DMS 273 treated with DMSO at 0.1 percent for 48 hours (cell line): Measurements from ENCODE around the gene CRNN.

Experiments used
- DNase-seq: peaks from one replicate; lab custom pipeline; 2025; lab: John Stamatoyannopoulos, UW

CRNN gene

GRCh38 chr1:152413909-152414308 lies at the start of gene CRNN:
TSS of gene CRNN (minus strand) at chr1:152414263. CDS start at chr1:152412233, 2,030 bp downstream.
- DNase-seq: no peak

- DNase-seq: no peak
These were observed 48.6 kb upstream of the CRNN start for GRCh38 chr1:152462636-152463035.

- peak; percentile 36 for DNase-seq
These were observed 47.5 kb upstream of the CRNN start for GRCh38 chr1:152461544-152461943.

GRCh38 chr1:152460529-152460899 lies 46.5 kb upstream of the CRNN start:
- DNase-seq: no peak

- DNase-seq: peak; percentile 35
These were observed 45.8 kb upstream of the CRNN start for GRCh38 chr1:152459596-152460528.

DNA sequence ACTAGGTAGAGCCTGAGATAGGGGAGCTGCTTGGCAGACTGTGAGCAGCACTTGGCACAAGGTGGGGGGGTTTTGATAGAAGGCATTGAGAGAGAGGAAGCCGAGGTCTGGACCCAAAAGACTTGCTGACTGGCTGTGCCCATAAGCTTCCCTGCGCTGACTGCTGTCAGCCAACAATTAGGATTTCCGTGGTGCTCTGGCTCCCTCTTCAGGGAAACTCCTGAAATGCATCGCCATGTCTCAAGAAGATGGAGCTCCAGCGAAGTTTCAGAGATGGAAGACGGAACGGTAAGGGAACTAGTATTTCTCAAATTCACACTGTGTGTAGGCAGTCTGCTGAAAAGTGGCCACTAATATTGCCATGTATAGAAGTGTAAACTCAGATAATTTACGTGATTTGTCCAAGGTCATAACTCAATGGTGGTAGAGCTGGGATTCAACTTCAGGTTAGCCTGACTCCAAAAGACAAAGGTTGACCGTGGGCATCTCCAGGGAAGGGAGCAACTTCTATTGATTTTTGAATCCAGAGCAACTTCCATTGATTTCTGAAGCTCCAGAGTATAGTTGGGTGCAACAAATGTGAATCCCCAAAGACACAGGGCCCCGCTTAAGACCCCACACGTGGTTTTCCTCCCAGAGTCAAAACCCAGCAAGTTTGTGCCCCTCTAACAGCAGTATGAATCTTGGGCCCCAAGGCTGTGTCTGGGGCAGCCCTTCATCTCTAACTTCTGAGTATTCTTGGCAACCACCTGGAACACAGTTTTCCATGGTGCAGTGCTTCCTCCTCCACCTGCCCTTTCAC lies 44.5 kb upstream of the CRNN start:
- DNase-seq: peak; percentile 32

- no peak for DNase-seq
These were observed 43.5 kb upstream of the CRNN start for GRCh38 chr1:152457561-152457960.

DNA sequence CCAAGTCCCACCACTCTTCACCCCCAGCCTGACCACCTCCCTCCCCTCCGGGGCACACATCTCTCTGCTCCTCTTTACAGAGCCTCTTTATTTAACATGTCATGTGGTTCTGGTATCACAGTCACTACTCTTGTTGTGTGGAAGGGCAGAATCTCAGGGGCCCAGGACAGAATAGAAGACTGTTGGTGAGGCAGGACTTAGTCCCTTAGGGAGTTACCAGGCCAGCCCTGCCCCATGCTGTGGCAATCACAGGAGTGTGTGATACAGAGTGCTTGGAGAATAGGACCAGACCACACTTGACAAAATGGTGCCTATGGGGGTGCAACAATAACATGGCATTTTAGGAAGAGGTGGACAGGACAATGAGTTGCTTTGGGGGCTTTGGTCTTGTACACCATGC lies 43.0 kb upstream of the CRNN start:
- no peak for DNase-seq

- no peak for DNase-seq
These were observed 37.2 kb upstream of the CRNN start for GRCh38 chr1:152451254-152451653.

DNA sequence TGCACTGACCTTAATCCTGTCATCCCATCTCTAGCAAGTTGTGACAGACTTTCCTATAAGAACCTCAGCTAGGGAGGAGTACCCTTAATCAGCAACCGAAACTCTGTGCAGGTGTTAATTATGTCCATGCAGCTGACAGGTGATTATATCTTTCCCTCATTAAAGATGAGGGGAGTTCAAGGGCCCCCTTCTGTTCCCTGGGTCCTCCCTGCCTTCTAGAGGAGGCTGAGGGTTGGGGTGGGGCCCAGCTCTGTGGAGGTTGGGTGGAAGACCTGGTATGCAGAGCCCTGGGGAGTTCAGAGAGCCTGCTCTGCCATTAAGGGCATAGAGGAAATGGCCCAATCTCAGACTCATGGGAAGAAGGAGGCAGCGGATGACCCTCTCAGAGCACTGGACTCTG lies 35.6 kb upstream of the CRNN start:
- DNase-seq: no peak

DNA sequence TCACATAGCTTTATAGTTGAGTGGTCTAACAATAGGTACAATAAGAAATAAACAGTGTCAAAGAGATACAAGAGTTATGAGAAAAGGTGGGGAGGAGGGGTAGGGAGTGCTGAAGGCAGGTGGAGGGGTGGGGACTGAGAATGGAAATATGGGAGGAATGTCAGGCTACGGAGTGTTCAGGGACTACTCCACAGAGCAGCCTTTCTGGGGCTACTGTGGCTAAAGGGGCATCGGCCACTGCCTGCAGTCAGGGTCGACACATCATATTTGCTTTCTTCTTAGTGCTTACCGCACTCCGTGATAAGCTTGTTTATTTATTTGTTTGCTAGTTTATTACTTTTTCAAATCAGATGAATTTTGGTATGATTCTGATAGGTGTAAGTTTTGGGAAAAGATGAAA lies 34.4 kb upstream of the CRNN start:
- DNase-seq: no peak

- no peak for DNase-seq
These were observed 34.0 kb upstream of the CRNN start for GRCh38 chr1:152448095-152448494.

DNA sequence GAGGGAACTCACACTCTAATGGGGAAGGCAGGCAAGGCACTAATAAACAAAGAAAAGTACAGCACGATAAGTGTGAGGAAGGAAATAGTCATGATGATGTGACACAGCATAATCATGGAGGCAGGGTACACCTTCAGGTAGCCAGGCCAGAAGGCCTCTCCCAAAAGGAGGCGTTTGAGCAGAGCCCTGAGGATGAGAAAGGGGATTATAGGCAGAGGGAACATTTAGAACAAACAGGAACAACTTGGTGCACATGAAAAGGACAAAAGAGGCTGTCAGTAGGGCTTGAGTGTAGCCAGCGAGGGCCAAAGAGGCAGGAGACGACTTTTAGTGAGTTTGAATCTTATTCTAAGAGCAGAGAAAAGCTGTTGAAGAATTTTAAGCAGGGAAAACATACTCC lies 33.4 kb upstream of the CRNN start:
- DNase-seq: no peak

DNA sequence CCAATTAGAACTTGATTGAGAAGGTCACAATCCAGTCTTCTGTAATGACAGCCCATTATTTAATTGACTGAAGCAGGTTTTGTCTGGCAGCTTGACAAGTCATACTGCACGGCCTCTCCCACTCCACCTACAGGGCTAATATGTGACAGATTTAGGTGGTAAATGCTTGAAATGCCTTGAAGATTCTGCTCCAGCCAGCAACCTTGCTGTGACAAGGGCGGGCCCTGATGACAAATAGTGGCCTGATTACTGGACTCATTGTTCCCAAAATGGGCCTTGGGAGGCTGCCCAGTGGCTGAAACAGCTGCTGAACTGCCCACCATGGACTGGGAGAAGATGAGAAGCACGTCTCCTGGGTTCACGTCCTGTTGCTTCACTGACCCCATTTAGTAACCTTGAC lies 30.0 kb upstream of the CRNN start:
- DNase-seq: no peak

- DNase-seq: no peak
These were observed 28.7 kb upstream of the CRNN start for GRCh38 chr1:152442765-152443164.

DNA sequence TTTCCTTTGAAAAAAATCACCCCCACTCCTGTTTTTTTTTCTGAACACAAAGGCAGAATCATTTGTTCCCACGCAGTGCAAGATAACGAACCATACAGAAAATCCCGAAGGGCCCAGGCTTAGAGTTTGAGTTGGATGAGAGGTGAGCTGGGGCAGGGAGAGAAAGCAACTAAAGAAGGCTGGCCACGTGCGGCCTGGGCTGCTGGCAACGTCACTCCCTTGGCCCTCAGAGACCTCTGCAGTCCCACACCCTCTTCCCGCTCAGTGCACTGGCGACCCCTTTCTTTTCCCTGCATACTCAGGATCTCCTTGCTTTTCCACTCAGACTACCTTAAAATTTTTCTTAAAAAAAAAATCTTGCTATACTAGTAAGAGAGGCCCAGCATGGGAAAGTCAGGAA lies 28.2 kb upstream of the CRNN start:
- no peak for DNase-seq

- no peak for DNase-seq
These were observed 27.7 kb upstream of the CRNN start for GRCh38 chr1:152441756-152442155.

DNA sequence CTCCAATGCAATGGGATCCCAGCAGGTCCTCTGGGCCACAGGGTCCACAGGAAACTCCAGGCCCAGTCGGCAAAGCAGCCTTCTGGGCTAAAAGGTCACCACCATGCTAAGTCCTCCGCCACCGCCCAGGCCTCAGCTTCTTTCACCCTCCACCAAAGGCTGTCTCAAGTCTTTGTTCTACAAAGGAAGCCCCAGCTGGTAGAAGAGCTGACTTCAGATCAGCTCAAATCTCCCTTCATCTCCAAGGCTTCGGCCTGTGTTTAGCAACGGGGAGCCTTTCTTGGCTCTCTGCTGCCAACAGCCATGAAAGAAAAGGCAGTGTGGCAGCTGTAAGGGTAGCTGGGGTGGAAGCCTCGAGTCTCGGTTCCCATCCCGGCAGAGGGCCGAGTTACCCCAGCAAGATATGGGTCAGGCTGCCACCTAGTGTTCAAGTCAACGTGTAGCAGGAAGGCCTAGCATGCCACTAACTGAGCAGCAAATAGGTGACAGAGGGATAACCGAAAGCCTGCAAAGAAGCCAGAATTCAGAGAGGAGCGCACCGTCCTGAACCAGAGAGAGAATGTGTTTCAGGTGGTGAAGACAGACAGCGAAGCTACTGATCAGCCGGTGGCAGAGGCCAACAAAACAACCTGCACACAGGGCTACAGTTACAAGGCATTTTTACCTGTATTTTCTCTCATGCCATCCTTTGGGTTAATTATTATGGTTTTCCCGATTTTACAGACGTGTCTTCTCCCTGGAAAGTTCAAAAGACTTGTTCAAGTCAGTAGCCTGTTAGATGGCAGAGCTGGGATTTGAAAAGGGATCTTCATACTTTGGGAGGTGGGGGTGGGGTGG lies 26.8 kb upstream of the CRNN start:
- DNase-seq: peak; percentile 54

DNA sequence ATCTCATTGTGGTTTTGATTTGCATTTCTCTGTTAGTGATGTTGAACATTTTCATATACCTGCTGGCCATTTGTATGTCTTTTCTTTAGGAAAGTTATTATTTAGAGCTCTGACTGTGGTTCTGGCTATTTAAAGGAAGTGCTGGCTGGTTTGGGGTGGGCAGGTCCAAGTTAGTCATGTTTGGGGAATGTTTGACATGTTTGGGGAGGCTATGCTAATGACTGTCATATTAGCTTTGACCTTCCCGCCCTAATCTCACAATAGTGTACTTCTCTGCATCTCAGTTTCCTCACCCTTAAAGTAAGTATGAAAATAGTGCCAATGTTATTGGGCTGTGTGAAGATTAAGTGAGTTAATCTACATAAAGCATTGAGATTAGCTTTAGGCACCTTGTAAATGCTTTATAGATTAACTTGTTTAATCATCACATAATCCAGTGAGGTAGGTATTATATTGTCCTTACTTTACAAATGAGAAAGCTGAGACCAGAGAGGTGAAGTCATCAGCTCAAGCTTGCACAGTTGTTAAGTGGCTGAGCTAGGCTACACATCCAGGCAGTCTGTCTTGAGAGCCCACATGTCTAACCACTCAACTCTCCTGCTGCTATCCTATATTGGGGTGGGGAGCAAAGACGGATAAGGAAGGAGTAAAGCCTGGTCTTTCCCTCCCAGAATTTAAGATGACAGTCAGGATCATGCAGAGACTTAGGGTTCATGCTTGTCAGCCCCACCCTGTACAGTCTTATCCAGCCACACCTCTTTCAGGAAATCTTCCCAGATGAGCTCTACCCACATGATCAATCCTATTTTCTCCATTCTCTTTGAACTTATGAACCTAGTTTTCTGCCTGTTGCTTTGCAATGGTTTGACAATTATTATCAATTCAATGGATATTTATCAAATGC lies 22.8 kb upstream of the CRNN start:
- DNase-seq: no peak

GRCh38 chr1:152427458-152427857 lies 13.4 kb upstream of the CRNN start:
- DNase-seq: no peak

DNA sequence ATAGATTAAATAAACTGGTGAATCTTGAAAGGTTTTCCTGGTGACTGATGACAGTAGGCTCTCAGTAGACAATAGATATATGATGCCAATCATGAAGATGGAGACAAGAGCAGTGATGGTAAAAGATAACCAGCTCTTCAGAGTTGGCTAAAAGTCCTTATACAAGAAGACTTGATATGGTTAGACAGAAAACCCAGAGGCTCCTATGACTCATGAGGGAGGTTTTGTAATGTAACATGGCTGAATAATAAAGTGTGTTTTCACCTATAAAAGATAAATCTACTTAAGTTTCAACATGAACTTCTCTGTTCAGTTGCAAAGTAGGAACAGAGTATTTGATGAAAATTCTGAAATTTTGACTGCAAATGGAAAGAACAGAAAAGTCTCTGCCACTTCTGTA lies 12.7 kb upstream of the CRNN start:
- DNase-seq: no peak
